ENCODE results near the gene ARMC6.

GRCh38 chr19:19076476-19076875 is 43.1 kb downstream of the ARMC6 start:
- no peak for TF ChIP-seq STAT1 (IDR thresholded peaks at IDR 0.05; ENCODE audit: unreplicated experiment)
- TF ChIP-seq CTCF (conservative IDR thresholded peaks at IDR 0.05; ENCODE audit: low read depth in 2 of 2), result no peak
- TF ChIP-seq CREB1 (CRISPR knock-in tag; IDR thresholded peaks at IDR 0.05; ENCODE audit: low read depth), result no peak
- no peak for TF ChIP-seq JUNB (IDR thresholded peaks at IDR 0.05; ENCODE audit: unreplicated experiment)
- TF ChIP-seq EZH2phosphoT487 (IDR thresholded peaks at IDR 0.05; ENCODE audit: unreplicated experiment), result no peak
